Upper lobe of left lung (tissue), 6 donors: ENCODE measurements around the gene ACOXL. TPM values are rescaled to one million over a fixed set of nuclear protein-coding genes. Genes with fewer than 3 reads are reported as not detected.
A peak's percentile ranks its signal among the peaks of the same experiment; 100 is the strongest.

Experiments
- ATAC-seq, 2 donors: fragments of 200-7000 bp; cut with Tn5 transposase; one replicate each; pipeline ENCODE4 v1.9.1; 2022; ENCODE audit warnings: mild to moderate bottlenecking in 2 of 2, moderate library complexity in 2 of 2; ENCODE audit not compliant: low FRiP score in 2 of 2
- DNase-seq, 2 donors: peaks; one replicate each; pipeline ENCODE4 v3.0.0-alpha.2; 2019 to 2020
- H3K27ac ChIP-seq, 4 donors: fragments of 200-600 bp; sonication (generic); one replicate each; pipeline ENCODE4 v1.5.1; 2016 to 2019
- H3K27me3 ChIP-seq, 4 donors: fragments of 200-600 bp; sonication (generic); one replicate each; pipeline ENCODE4 v1.5.1; 2017 to 2019
- H3K36me3 ChIP-seq, 4 donors: fragments of 200-600 bp; sonication (generic); one replicate each; pipeline ENCODE4 v1.5.1; 2016 to 2019
- H3K4me1 ChIP-seq, 4 donors: fragments of 200-600 bp; sonication (generic); one replicate each; pipeline ENCODE4 v1.5.1; 2018 to 2019
- H3K4me3 ChIP-seq, 4 donors: fragments of 200-600 bp; sonication (generic); one replicate each; pipeline ENCODE4 v1.5.1; 2017 to 2019; ENCODE audit warnings: mild to moderate bottlenecking in 2 of 4, moderate library complexity in 1 of 4
- H3K9me3 ChIP-seq, 4 donors: fragments of 200-600 bp; sonication (generic); one replicate each; pipeline ENCODE4 v1.5.1; 2018 to 2019
- EP300 ChIP-seq, 4 donors: sonication (generic); formaldehyde crosslinking; IDR thresholded peaks; one replicate each; pipeline ENCODE4 v1.5.1; 2017; ENCODE audit warnings: antibody characterized with exemption in 4 of 4, control low read depth in 2 of 4
- POLR2A ChIP-seq, 4 donors: fragments of 450-650 bp; IDR thresholded peaks; one replicate each; pipeline ENCODE4 v1.5.1; 2016 to 2017; ENCODE audit warnings: antibody characterized with exemption in 4 of 4, mild to moderate bottlenecking in 2 of 4
- POLR2AphosphoS5 ChIP-seq, 2 donors: sonication (generic); formaldehyde crosslinking; IDR thresholded peaks; one replicate each; pipeline ENCODE4 v1.5.1; 2017; ENCODE audit warnings: antibody characterized with exemption in 2 of 2
- WGBS, 2 donors: methylation state at CpG; one replicate each; pipeline ENCODE4 v1.1.5; 2017 to 2018; 5-methylcytosine and 5-hydroxymethylcytosine counted together
- total RNA-seq, 6 donors: library from RNA; depleted of rRNA in 4 of 6; stranded (reverse); fragments of >200 nt in 4 of 6; gene quantifications; one replicate each; pipeline versions ENCODE4 v1.1.0 to v1.2.1, GENCODE V29; 2016 to 2021
- TF ChIP-seq, protein P1 (sequence below), 6 experiments: fragments of 450-650 bp in 4 of 6; fragments of 200-600 bp in 2 of 6; sonication (generic) in 2 of 6; IDR thresholded peaks; one replicate each; pipeline ENCODE4 v1.5.1; 2016 to 2019; ENCODE audit warnings: antibody characterized with exemption in 6 of 6
- donor health status: DM: no; HTN: no; CAD: no; lungs with moderate emphysema.
- donor health status: DM: no; HTN: yes; CAD: no; lungs with severe emphysema.

ACOXL gene
- total RNA-seq, 6 donors from 2014 or later: 30.2 to 128 (median 38.0) TPM

DNA sequence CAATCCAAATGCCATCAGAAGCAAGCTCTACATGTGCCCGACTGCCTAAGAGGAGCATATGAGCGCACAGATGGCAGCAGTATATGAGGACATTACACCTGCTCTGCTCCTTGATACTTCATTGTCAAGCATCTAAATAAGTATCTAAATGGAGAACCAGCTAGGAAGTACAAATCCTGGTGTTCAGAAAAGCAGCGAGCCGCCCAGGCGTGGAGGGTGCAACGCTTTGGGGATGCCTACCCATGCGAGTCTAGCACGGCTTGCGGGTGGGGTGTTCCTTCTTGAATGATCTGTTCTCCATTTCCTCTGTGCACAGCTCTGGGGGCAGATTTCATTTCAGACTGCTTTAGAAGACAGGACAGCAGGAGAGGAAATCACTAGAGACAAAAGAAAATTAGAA is 325.3 kb downstream of the ACOXL start:
- 85 to 86% methylated on average over 9 of the region's 9 CpGs for WGBS, 2 donors
- TF ChIP-seq EP300 (IDR thresholded peaks at IDR 0.05) (no peak), POLR2AphosphoS5 (IDR thresholded peaks at IDR 0.05) (no peak), POLR2A (IDR thresholded peaks at IDR 0.05) (no peak)
- TF ChIP-seq, protein P1, sequence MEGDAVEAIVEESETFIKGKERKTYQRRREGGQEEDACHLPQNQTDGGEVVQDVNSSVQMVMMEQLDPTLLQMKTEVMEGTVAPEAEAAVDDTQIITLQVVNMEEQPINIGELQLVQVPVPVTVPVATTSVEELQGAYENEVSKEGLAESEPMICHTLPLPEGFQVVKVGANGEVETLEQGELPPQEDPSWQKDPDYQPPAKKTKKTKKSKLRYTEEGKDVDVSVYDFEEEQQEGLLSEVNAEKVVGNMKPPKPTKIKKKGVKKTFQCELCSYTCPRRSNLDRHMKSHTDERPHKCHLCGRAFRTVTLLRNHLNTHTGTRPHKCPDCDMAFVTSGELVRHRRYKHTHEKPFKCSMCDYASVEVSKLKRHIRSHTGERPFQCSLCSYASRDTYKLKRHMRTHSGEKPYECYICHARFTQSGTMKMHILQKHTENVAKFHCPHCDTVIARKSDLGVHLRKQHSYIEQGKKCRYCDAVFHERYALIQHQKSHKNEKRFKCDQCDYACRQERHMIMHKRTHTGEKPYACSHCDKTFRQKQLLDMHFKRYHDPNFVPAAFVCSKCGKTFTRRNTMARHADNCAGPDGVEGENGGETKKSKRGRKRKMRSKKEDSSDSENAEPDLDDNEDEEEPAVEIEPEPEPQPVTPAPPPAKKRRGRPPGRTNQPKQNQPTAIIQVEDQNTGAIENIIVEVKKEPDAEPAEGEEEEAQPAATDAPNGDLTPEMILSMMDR (IDR thresholded peaks at IDR 0.05): no peak
- H3K4me1 ChIP-seq: no peaks in the 10 kb centered on the region
- no peaks in the 10 kb centered on the region for H3K36me3 ChIP-seq
- H3K27me3 ChIP-seq: no peaks in the 10 kb centered on the region
- H3K4me3 ChIP-seq: no peak overlapping the region
- H3K27ac ChIP-seq: no peak overlapping the region
- ATAC-seq (no peak), DNase-seq (peak in 1 of 2 donors; percentile 28)
- no peaks in the 10 kb centered on the region for H3K9me3 ChIP-seq

DNA sequence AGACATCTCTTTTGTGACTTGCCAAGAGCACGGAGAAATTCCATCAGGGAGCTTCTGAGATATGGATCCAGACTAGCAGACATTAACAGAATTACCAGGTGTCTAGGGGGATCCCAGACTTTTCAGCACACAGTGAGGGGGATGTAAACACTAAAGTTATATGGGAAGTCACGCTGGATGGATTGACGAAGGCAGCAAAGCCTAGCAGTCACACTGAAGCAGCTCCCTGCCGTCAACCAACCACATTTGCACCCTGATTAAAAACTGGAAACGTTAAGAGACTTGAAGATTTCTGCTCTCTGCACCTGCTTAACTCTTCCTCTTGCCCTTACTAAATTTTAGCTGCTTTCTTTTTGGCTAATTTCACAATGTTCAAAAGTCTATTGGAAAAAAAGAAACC is 325.9 kb downstream of the ACOXL start:
- Histone ChIP-seq H3K27ac (no peak overlapping the region), H3K27me3 (no peaks in the 10 kb centered on the region), H3K36me3 (no peaks in the 10 kb centered on the region), H3K4me3 (no peak overlapping the region), H3K9me3 (no peaks in the 10 kb centered on the region), H3K4me1 (no peaks in the 10 kb centered on the region)
- ATAC-seq: no peak
- TF ChIP-seq POLR2AphosphoS5 (IDR thresholded peaks at IDR 0.05) (no peak), POLR2A (IDR thresholded peaks at IDR 0.05) (no peak), EP300 (IDR thresholded peaks at IDR 0.05) (no peak)
- TF ChIP-seq, protein P1 (IDR thresholded peaks at IDR 0.05): no peak
- WGBS, 2 donors: 70% methylated on average over 5 of the region's 5 CpGs
- DNase-seq: no peak

GRCh38 chr2:111061191-111061590 is 328.8 kb downstream of the ACOXL start:
- Histone ChIP-seq H3K9me3 (no peaks in the 10 kb centered on the region), H3K27me3 (no peaks in the 10 kb centered on the region), H3K4me3 (no peak overlapping the region), H3K36me3 (no peaks in the 10 kb centered on the region), H3K27ac (no peak overlapping the region), H3K4me1 (no peaks in the 10 kb centered on the region)
- no peak for ATAC-seq
- no peak for DNase-seq
- no peak for TF ChIP-seq POLR2A (IDR thresholded peaks at IDR 0.05)
- no peak for TF ChIP-seq POLR2AphosphoS5 (IDR thresholded peaks at IDR 0.05)
- no peak for TF ChIP-seq EP300 (IDR thresholded peaks at IDR 0.05)
- TF ChIP-seq, protein P1 (IDR thresholded peaks at IDR 0.05): no peak
- 89 to 90% methylated on average over 1 of the region's 1 CpG for WGBS, 2 donors

- ATAC-seq (no peak), DNase-seq (no peak)
- Histone ChIP-seq H3K27ac (no peak overlapping the region), H3K4me3 (no peak overlapping the region), H3K4me1 (no peaks in the 10 kb centered on the region), H3K36me3 (no peaks in the 10 kb centered on the region), H3K27me3 (no peaks in the 10 kb centered on the region), H3K9me3 (no peaks in the 10 kb centered on the region)
- TF ChIP-seq POLR2A (IDR thresholded peaks at IDR 0.05): no peak
- no peak for TF ChIP-seq POLR2AphosphoS5 (IDR thresholded peaks at IDR 0.05)
- no peak for TF ChIP-seq EP300 (IDR thresholded peaks at IDR 0.05)
- TF ChIP-seq, protein P1 (IDR thresholded peaks at IDR 0.05): no peak
- 57 to 58% methylated on average over 2 of the region's 2 CpGs for WGBS, 2 donors
Measured at GRCh38 chr2:111062417-111062816, 330.0 kb downstream of the ACOXL start.

GRCh38 chr2:111066062-111066593 is 333.8 kb downstream of the ACOXL start:
- Histone ChIP-seq H3K27me3 (no peaks in the 10 kb centered on the region), H3K4me1 (peaks cover 0 to under 1% (median 0%) of the 10 kb centered on the region in 4 donors), H3K36me3 (no peaks in the 10 kb centered on the region), H3K4me3 (no peak overlapping the region), H3K27ac (no peak overlapping the region), H3K9me3 (no peaks in the 10 kb centered on the region)
- no peak for DNase-seq
- 72 to 84% methylated on average over 2 of the region's 2 CpGs for whole genome bisulfite sequencing, 2 donors
- no peak for ATAC-seq
- TF ChIP-seq POLR2A (IDR thresholded peaks at IDR 0.05) (no peak), POLR2AphosphoS5 (IDR thresholded peaks at IDR 0.05) (no peak), EP300 (IDR thresholded peaks at IDR 0.05) (no peak)
- TF ChIP-seq, protein P1 (IDR thresholded peaks at IDR 0.05): no peak
